ENCODE measurements around the gene KLK8.

KLK8 gene

DNA sequence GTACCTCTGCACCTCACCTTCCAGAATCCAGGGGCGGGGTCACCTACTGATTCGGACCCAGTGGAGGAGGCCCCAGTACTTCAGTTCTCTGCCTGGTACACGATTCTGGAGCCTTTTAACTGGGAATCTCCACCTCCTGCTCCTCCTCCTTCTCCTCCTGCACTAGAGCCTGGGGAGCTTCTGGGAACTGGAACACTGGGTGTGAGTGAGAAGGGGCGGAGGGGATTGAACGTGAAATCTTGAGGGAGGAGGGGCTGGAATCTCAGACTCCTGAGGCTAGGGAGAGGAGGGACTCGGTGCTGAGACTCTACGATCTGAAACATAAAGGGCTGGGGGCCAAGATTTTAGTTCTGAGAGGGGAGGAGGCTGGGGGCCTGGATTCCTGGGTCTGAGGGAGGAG, at the start of gene KLK8:
TSS of gene KLK8 (minus strand) at position 90 of the 400 bp plus-strand sequence. CDS start 437 bp downstream, outside the sequence.
- no peak for DNase-seq

- no peak for DNase-seq
Observed at GRCh38 chr19:51047031-51047335, 45.6 kb upstream of the KLK8 start.

DNA sequence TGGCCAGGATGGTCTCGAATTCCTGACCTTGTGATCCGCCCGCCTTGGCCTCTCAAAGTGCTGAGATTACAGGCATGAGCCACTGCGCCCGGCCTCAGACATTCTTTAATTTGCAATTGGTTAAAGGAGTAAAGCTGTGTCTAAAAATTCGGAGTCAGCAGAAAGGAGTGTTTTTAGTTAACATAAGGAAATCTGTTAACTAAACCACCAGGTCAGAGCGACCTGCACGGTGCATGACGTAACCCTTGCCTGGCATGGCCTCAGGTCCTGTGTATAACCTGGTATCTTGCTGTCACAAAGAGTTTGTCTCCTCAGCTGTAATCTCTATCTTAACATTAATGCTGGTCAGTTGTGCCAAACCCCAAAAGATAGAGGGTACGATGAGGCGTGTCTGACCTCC, 42.9 kb upstream of the KLK8 start:
- no peak for DNase-seq

DNA sequence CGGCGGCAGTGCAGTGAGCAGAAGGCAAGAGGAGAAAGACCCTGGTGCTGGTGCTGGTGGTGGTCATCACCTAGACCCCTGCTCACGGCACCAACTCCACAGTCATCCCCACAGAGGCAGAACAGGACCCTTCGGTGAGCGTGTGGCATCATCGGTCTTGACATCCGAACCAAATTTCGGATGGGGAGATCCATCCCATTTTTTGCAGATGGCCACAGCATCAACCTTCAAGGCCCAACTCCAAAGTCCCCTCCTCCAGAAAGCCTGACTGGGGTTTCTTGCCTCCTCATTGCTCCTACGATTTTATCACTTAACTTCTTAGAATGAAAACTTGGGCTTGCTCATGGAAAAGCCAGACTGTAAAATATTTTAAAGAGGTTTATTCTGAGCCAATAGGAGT, 42.1 kb upstream of the KLK8 start:
- DNase-seq: no peak

DNA sequence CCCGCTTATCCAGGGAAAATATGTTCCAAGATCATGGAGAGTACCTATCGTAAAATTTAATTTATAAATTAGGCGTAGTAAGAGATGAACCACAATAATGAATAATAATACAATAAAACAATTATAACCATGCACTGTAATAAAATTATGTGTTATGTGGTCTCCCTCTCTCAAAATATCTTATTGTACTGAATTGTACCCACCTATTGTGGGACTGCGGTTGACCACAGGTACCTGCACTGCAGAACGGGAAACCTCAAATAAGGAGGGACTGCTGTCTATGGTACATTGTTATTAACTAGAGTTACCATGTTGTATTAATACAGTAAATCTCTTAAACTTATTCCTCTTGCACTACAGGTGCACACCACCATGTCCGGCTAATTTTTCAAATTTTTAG, 38.7 kb upstream of the KLK8 start:
- DNase-seq: no peak

DNA sequence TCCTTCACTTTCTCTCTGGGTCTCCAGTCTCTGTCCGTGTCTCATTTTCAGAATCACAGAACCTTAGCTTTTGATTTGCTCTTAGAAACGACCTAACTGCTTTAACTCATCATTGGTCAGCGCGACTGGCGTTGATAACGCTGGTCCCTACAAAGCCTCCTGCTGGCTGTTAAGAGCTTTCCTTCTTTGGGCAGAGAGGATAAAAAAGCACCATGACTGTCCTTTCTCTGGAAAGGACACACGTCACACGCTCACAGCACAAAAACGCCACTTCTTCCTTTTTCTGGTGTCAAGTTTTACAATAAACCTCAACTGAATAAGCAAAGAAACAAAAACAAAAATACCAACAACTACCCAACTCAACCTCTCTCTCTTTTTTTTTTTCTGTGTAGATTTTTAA, 35.1 kb upstream of the KLK8 start:
- DNase-seq: no peak

GRCh38 chr19:51034704-51035103, 33.3 kb upstream of the KLK8 start, which contains the start of gene KLK12:
Gene KLK12 (minus strand): TSS chr19:51035002. CDS start chr19:51034621, 381 bp downstream.
- no peak for DNase-seq

GRCh38 chr19:51031880-51032225, 30.4 kb upstream of the KLK8 start:
- no peak for DNase-seq

DNA sequence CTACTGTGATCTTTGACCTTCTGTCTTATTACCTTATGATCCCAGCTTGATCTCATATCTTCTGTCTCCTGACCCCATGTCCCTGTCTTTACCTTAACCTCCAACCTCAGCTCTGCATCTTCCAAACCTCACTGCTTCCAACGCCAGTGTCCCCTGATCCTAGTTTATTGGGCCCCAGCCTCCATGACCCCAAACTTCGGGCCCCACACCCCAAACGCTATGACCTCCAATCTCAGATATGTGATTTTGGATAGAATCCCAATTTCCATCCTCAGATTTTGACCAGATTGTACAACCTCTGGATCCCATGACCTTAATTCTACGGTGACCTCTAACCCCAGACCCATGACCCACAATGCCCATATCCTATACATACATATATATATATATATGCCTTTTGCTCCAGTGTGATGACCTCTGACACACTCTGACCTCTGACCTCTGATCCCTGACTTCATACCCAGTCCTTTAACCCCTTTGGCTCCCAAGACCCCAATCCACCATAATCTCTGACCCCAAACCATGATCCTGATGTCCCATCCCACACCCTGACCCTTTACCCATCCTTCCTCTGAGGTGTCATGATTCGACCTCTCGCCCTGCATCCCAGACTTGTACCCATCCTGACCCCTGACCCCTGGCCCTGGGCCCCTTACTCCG, 29.9 kb upstream of the KLK8 start:
- no peak for DNase-seq

- DNase-seq: no peak
Observed at GRCh38 chr19:51030631-51031030, 29.2 kb upstream of the KLK8 start.

GRCh38 chr19:51029718-51030117, 28.3 kb upstream of the KLK8 start:
- no peak for DNase-seq

DNA sequence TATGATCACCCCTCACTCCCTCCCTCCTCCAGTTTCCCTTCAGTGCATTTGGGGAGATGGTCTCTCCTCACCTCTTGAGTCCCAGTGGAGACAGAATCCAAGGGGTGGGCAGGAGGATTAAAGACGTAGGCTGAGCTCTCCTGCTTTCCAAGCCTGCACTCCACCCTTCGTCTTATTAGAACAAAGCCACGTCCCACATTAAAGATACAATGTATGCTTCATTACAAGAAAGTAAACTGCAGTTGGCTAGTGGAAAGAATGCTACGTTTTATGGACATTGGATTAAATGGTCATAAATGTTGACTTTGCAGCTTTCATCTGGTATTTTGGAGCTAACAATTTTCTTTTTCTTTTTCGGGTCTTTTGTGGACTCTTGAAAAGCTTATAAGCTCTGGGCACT, 26.5 kb upstream of the KLK8 start:
- DNase-seq: no peak

DNA sequence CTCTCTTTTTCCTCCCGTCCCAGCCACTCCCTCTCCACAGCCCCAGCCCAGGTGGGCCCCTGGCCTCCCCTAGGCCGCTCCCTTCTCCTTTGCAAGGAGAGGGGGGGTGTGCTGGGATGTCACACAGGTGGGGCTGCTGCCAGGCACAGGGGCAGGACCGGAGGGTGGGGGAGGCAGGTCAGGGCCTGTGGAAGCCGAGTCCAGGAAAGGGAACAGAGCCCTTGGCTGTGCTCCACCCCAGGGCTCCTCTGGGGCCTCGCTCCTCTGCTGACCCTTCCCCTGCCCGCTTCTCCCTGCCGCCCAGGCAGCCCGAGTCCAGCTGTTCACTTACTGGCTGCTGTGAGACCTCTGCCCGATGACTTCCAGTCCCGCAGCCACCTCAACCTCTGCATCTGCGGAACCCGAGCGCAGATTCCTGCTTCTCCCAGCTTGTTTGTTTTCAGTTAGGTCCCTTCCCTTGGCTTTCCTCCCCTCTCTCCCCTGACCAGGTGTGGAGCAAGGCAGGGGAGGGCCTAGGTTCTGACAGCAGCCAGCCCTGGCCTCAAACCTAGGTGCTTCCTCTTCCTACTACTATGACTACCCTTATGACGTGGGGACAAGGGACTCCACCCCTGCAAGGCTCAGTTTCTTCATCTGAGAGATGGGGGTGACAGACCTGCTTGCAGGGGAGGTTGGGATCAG, 25.9 kb upstream of the KLK8 start:
- DNase-seq: no peak

DNA sequence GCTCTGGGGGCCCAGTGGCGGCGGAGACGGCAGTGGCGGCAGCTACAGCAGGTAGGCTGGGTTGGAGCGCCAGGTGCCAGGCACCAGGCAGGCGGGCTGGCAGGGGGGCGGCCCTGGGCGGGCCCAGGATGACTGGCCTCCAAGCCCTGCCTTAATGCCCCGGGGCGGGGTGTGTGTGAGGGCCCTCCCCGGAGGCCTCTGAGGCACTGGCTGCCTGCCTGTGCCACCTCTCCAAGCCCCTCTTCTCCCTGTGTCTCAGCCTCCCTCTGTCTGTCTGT, 25.1 kb upstream of the KLK8 start, which contains the start of gene KLK11:
TSS of gene KLK11 (minus strand) at position 63 of the 278 bp plus-strand sequence. CDS start 985 bp downstream, outside the sequence.
- DNase-seq: no peak

GRCh38 chr19:51025809-51026553, 24.6 kb upstream of the KLK8 start:
- no peak for DNase-seq

DNA sequence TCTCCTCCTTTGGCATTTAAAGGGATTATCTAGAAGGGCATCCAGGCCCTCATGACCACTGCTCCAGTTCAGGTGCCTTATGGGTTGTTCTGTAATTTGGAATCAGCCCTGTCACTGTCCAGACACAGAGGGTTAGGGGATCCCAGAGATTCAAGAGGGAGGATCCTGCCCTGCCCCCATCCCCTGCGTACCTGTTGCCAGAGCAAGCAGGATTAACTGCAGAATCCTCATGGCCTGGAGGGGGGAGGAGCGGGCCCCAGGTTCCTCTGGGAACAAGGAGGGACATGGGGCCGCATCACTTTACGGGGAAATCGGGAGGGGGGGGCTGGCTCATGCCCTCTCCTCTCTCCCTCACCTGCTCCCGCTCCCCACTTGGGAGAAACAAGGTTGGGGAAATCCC, 24.0 kb upstream of the KLK8 start:
- no peak for DNase-seq

GRCh38 chr19:51024924-51025323, 23.5 kb upstream of the KLK8 start:
- no peak for DNase-seq

GRCh38 chr19:51023946-51024345, 22.5 kb upstream of the KLK8 start:
- no peak for DNase-seq

- no peak for DNase-seq
Observed at GRCh38 chr19:51022526-51022925, 21.1 kb upstream of the KLK8 start.

DNA sequence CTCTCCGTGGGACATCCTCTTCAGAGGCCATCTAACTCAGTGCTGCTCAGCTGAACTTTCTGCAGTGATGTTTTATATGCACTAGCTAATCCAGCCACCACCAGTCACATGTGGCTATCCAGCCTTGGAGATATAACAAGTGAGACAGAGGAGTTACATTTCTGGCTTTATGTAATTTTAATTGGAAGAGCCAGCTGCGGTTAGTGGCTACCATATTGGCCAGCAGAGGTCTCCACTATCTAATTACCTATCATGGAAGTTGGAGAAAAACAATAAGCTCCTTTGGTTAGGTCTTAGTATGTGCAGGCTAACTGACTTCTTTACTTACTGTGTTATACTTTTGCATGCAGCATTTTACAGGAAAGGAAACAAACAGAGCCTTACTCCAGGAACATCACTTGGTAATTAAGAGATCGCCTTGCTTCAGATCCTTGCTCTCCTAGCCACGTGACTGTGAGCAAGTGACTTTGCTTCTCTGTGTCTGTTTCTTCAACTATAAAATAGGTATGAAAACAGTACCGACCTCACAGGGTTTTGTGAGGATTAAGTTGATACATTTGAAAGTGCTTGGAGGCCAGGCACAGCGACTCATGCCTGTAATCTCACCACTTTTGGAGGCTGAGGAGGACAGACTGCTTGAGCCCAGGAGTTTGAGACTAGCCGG, 19.7 kb upstream of the KLK8 start:
- DNase-seq: no peak

DNA sequence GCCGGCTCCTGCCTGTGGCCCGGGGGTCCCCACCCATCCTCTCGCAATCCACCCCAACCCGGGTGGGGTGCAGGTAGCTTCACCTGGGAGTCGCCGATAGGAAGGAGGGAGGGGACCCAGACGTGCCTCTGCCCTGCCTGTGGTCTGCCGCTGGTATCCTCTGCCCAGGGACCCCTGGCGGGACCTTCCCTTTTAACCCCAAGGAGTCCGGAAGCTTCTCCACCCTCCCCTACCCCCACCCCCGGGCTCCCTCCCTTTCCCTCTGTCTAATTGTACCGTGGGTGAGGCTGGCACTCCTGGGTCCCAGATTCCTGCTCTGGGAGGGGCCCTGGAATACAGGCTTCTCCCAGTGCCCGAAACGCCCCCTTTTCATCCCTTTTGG, 18.1 kb upstream of the KLK8 start, which contains the start of gene KLK10:
TSS of gene KLK10 (minus strand) at position 166 of the 382 bp plus-strand sequence. CDS start 579 bp downstream, outside the sequence.
- DNase-seq: no peak

GRCh38 chr19:51018745-51019543, 17.5 kb upstream of the KLK8 start:
- DNase-seq: no peak
